HEK293 (cell line): Measurements from ENCODE around the gene OAS2.

Experiments
- CTCF ChIA-PET: fragments of 350-600 bp; formaldehyde crosslinking; extraction: SDS; loops from one replicate; lab custom pipeline; 2021; ENCODE audit warnings: antibody characterized with exemption; lab: Yijun Ruan, JAX
- POLR2A ChIA-PET: fragments of 300-600 bp; formaldehyde crosslinking; extraction: SDS; loops from one replicate; lab custom pipeline; 2020; ENCODE audit warnings: antibody characterized with exemption, inconsistent platforms; lab: Yijun Ruan, JAX
- H3K27ac ChIP-seq: fragments of 200-500 bp; sonication (Bioruptor generic); 2 replicates; pipeline ENCODE4 v1.5.1; 2014; ENCODE audit warnings: low read depth, low read length, control low read depth, inconsistent platforms; ENCODE audit errors: extremely low read depth
- H3K36me3 ChIP-seq, 2 experiments: fragments of 200-500 bp in 1 of 2; sonication (Bioruptor generic) in 1 of 2; 1 replicate in 1 of 2; 2 replicates in 1 of 2; pipeline ENCODE4 v1.5.1; 2014 to 2017; ENCODE audit warnings: inconsistent platforms in 2 of 2, low read length in 2 of 2; ENCODE audit not compliant: control insufficient read depth in 2 of 2, insufficient read depth in 1 of 2
- H3K4me1 ChIP-seq: fragments of 200-500 bp; sonication (Bioruptor generic); 2 replicates; pipeline ENCODE4 v1.5.1; 2014; ENCODE audit warnings: mild to moderate bottlenecking, low read length, inconsistent platforms; ENCODE audit not compliant: control insufficient read depth, insufficient read depth
- H3K4me3 ChIP-seq: 2 replicates; pipeline ENCODE4 v1.5.1; 2011; ENCODE audit warnings: low read depth, mild to moderate bottlenecking, control low read depth, low read length, moderate library complexity
- H3K9me3 ChIP-seq: fragments of 200-500 bp; sonication (Bioruptor generic); 2 replicates; pipeline ENCODE4 v1.5.1; 2014; ENCODE audit warnings: low read depth, low read length, inconsistent platforms; ENCODE audit not compliant: control insufficient read depth, insufficient read depth
- IKZF3 ChIP-seq: fragments of 450-650 bp; IDR thresholded peaks from 2 replicates; pipeline ENCODE4 v1.5.0; 2018; ENCODE audit warnings: missing biosample characterization, mild to moderate bottlenecking, missing genetic modification characterization, moderate library complexity
- KLF10 ChIP-seq: fragments of 450-650 bp; IDR thresholded peaks from 2 replicates; pipeline ENCODE4 v1.5.1; 2018; ENCODE audit warnings: missing biosample characterization, mild to moderate bottlenecking, missing genetic modification characterization
- MZF1 ChIP-seq: fragments of 450-650 bp; formaldehyde crosslinking; IDR thresholded peaks from 2 replicates; pipeline ENCODE4 v1.5.1; 2017; ENCODE audit warnings: missing biosample characterization, missing genetic modification characterization, borderline replicate concordance
- TCF7L2 ChIP-seq: IDR thresholded peaks from 2 replicates; pipeline ENCODE4 v1.6.1; 2011; ENCODE audit warnings: low read depth, mild to moderate bottlenecking, inconsistent platforms, low read length, moderate library complexity, borderline replicate concordance
- YY1 ChIP-seq: fragments of 450-650 bp; formaldehyde crosslinking; IDR thresholded peaks from 2 replicates; pipeline ENCODE4 v1.5.1; 2018; ENCODE audit warnings: missing biosample characterization, missing genetic modification characterization
- YY2 ChIP-seq: fragments of 450-650 bp; formaldehyde crosslinking; IDR thresholded peaks from 2 replicates; pipeline ENCODE4 v1.5.1; 2016; ENCODE audit warnings: missing biosample characterization, missing genetic modification characterization
- ZEB2 ChIP-seq: fragments of 450-650 bp; formaldehyde crosslinking; IDR thresholded peaks from 2 replicates; pipeline ENCODE4 v1.5.1; 2016; ENCODE audit warnings: missing biosample characterization, missing genetic modification characterization
- ZNF10 ChIP-seq: fragments of 450-650 bp; formaldehyde crosslinking; IDR thresholded peaks from 2 replicates; pipeline ENCODE4 v1.5.1; 2017; ENCODE audit warnings: missing biosample characterization, missing genetic modification characterization
- ZNF146 ChIP-seq: fragments of 450-650 bp; formaldehyde crosslinking; IDR thresholded peaks from 2 replicates; pipeline ENCODE4 v1.5.1; 2016; ENCODE audit warnings: missing biosample characterization, missing genetic modification characterization
- ZNF248 ChIP-seq: fragments of 450-650 bp; formaldehyde crosslinking; IDR thresholded peaks from 2 replicates; pipeline ENCODE4 v1.5.1; 2017; ENCODE audit warnings: missing biosample characterization, missing genetic modification characterization
- ZNF433 ChIP-seq: fragments of 450-650 bp; formaldehyde crosslinking; IDR thresholded peaks from 2 replicates; pipeline ENCODE4 v1.5.1; 2016; ENCODE audit warnings: missing biosample characterization, missing genetic modification characterization, low read depth
- ZNF501 ChIP-seq: fragments of 450-650 bp; formaldehyde crosslinking; IDR thresholded peaks from 2 replicates; pipeline ENCODE4 v1.5.1; 2016; ENCODE audit warnings: missing biosample characterization, missing genetic modification characterization
- ZNF623 ChIP-seq: fragments of 450-650 bp; formaldehyde crosslinking; IDR thresholded peaks from 2 replicates; pipeline ENCODE4 v1.5.1; 2016; ENCODE audit warnings: missing biosample characterization, missing genetic modification characterization
- ZNF624 ChIP-seq: fragments of 450-650 bp; formaldehyde crosslinking; IDR thresholded peaks from 2 replicates; pipeline ENCODE4 v1.5.1; 2017; ENCODE audit warnings: missing biosample characterization, missing genetic modification characterization
- ZNF76 ChIP-seq: fragments of 450-650 bp; formaldehyde crosslinking; IDR thresholded peaks from 2 replicates; pipeline ENCODE4; 2016; ENCODE audit warnings: low read depth, missing biosample characterization, missing genetic modification characterization, borderline replicate concordance
- TF ChIP-seq, protein P1 (sequence below): fragments of 450-650 bp; formaldehyde crosslinking; IDR thresholded peaks from 2 replicates; pipeline ENCODE4 v1.5.1; 2016; ENCODE audit warnings: missing biosample characterization, missing genetic modification characterization
- TF ChIP-seq, protein P2 (sequence below): fragments of 450-650 bp; formaldehyde crosslinking; IDR thresholded peaks from 2 replicates; pipeline ENCODE4 v1.5.1; 2017; ENCODE audit warnings: missing biosample characterization, missing genetic modification characterization
- TF ChIP-seq, protein P3 (sequence below): fragments of 450-650 bp; formaldehyde crosslinking; IDR thresholded peaks from 2 replicates; pipeline ENCODE4 v1.5.1; 2016; ENCODE audit warnings: missing biosample characterization, missing genetic modification characterization
- TF ChIP-seq, protein P4 (sequence below): fragments of 450-650 bp; formaldehyde crosslinking; IDR thresholded peaks from 2 replicates; pipeline ENCODE4 v1.5.1; 2017; ENCODE audit warnings: missing biosample characterization, mild to moderate bottlenecking, missing genetic modification characterization, moderate library complexity

The OAS2 gene

GRCh38 chr12:112941528-112942335 lies 36.6 kb upstream of the OAS2 start:
- Histone ChIP-seq H3K4me1 (0 out of 2 replicates have a peak, but pooled peaks cover 2% of the 10 kb centered on the region), H3K36me3 (peaks cover 0 to 4% of the 10 kb centered on the region in 2 experiments; a peak in 1 of 3 replicates), H3K4me3 (no peak overlapping the region), H3K27ac (no peak overlapping the region), H3K9me3 (no peaks in the 10 kb centered on the region)
- ChIA-PET CTCF (interaction anchor here (0.7 kb wide), 1 partner anchor 51 kb away, joined by 4 read pairs; no protein-coding TSS in a partner anchor), POLR2A (no interaction called here)
- TF ChIP-seq KLF10 (tag by site-specific recombination), result no peak
- TF ChIP-seq ZNF146 (tag by site-specific recombination), result no peak
- TF ChIP-seq, protein P1, sequence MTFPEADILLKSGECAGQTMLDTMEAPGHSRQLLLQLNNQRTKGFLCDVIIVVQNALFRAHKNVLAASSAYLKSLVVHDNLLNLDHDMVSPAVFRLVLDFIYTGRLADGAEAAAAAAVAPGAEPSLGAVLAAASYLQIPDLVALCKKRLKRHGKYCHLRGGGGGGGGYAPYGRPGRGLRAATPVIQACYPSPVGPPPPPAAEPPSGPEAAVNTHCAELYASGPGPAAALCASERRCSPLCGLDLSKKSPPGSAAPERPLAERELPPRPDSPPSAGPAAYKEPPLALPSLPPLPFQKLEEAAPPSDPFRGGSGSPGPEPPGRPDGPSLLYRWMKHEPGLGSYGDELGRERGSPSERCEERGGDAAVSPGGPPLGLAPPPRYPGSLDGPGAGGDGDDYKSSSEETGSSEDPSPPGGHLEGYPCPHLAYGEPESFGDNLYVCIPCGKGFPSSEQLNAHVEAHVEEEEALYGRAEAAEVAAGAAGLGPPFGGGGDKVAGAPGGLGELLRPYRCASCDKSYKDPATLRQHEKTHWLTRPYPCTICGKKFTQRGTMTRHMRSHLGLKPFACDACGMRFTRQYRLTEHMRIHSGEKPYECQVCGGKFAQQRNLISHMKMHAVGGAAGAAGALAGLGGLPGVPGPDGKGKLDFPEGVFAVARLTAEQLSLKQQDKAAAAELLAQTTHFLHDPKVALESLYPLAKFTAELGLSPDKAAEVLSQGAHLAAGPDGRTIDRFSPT (tag by site-specific recombination), result no peak
- no peak for TF ChIP-seq ZNF623 (tag by site-specific recombination)
- no peak for TF ChIP-seq ZNF76 (tag by site-specific recombination)
- TF ChIP-seq ZNF10 (tag by site-specific recombination), result no peak
- TF ChIP-seq, protein P2, sequence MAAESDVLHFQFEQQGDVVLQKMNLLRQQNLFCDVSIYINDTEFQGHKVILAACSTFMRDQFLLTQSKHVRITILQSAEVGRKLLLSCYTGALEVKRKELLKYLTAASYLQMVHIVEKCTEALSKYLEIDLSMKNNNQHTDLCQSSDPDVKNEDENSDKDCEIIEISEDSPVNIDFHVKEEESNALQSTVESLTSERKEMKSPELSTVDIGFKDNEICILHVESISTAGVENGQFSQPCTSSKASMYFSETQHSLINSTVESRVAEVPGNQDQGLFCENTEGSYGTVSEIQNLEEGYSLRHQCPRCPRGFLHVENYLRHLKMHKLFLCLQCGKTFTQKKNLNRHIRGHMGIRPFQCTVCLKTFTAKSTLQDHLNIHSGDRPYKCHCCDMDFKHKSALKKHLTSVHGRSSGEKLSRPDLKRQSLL, result no peak
- TF ChIP-seq TCF7L2, result no peak
- TF ChIP-seq ZNF248 (tag by site-specific recombination), result no peak
- no peak for TF ChIP-seq ZNF501 (tag by site-specific recombination)
- no peak for TF ChIP-seq IKZF3
- no peak for TF ChIP-seq ZNF433 (tag by site-specific recombination)
- TF ChIP-seq YY1 (tag by site-specific recombination), result no peak
- no peak for TF ChIP-seq ZNF624
- no peak for TF ChIP-seq YY2 (tag by site-specific recombination)
- TF ChIP-seq ZEB2 (tag by site-specific recombination), result no peak
- TF ChIP-seq, protein P3, sequence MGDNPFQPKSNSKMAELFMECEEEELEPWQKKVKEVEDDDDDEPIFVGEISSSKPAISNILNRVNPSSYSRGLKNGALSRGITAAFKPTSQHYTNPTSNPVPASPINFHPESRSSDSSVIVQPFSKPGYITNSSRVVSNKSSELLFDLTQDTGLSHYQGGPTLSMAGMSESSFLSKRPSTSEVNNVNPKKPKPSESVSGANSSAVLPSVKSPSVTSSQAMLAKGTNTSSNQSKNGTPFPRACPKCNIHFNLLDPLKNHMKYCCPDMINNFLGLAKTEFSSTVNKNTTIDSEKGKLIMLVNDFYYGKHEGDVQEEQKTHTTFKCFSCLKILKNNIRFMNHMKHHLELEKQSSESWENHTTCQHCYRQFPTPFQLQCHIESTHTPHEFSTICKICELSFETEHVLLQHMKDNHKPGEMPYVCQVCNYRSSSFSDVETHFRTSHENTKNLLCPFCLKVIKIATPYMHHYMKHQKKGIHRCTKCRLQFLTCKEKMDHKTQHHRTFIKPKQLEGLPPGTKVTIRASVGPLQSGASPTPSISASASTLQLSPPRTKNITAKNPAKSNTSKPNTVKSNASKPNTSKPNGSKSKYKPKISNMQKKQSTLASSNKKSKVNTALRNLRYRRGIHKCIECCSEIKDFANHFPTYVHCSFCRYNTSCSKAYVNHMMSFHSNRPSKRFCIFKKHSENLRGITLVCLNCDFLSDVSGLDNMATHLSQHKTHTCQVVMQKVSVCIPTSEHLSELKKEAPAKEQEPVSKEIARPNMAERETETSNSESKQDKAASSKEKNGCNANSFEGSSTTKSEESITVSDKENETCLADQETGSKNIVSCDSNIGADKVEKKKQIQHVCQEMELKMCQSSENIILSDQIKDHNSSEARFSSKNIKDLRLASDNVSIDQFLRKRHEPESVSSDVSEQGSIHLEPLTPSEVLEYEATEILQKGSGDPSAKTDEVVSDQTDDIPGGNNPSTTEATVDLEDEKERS (tag by site-specific recombination), result no peak
- no peak for TF ChIP-seq MZF1 (tag by site-specific recombination)
- TF ChIP-seq, protein P4, sequence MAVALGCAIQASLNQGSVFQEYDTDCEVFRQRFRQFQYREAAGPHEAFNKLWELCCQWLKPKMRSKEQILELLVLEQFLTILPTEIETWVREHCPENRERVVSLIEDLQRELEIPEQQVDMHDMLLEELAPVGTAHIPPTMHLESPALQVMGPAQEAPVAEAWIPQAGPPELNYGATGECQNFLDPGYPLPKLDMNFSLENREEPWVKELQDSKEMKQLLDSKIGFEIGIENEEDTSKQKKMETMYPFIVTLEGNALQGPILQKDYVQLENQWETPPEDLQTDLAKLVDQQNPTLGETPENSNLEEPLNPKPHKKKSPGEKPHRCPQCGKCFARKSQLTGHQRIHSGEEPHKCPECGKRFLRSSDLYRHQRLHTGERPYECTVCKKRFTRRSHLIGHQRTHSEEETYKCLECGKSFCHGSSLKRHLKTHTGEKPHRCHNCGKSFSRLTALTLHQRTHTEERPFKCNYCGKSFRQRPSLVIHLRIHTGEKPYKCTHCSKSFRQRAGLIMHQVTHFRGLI, result no peak
- TF ChIP-seq, all 188 proteins: peak for 0
